CD1c-positive myeloid dendritic cell (primary cell): ENCODE measurements around the gene SOX15.

ENCODE experiments used
- DNase-seq: peaks from one replicate; pipeline ENCODE4 v3.0.0-alpha.2; 2016; ENCODE audit errors: extremely low spot score

The SOX15 gene

GRCh38 chr17:7577327-7578199, 12.3 kb downstream of the SOX15 start:
- DNase-seq = no peak

DNA sequence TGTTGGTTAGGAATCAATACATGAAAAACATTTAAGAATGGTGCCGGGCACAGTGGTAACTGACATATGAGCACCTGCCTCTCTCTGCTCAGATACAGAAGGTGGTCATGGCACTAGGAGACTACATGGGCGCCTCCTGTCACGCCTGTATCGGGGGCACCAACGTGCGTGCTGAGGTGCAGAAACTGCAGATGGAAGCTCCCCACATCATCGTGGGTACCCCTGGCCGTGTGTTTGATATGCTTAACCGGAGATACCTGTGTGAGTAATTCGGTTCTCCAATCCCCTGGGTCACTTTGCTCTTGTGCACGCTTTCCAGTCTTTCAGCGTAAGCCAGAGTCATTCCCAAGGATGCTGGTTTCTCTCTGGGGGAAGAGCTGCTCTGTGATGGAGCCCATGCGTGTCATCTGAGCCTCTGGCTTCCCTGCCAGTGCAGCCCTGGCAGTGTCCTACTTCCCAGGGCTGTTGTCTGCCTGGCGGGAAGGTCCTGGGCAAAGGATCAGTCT, 13.4 kb downstream of the SOX15 start:
- DNase-seq = no peak

- DNase-seq = no peak
These were observed 13.9 kb downstream of the SOX15 start for GRCh38 chr17:7575959-7576358.

DNA sequence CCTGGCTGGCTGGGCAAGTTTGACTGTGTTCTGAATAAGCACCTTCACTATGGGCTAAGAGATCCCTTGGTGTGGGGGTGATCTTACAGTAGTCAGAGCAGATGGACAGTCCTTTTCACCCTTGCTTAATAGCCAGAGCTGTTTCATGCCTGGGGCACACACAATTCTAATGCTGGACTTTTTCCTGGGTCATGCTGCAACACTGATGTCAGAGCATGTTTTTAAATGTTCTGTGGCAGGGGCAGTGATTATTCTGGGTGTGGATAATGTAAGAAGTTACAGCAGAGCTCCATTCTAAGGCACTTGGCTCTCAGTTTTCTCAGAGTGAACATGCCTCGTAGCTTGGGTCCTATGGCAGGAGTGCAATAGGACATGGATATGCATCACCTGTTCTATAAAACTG, 14.4 kb downstream of the SOX15 start:
- no peak for DNase-seq

GRCh38 chr17:7574176-7574953, 15.5 kb downstream of the SOX15 start:
- no peak for DNase-seq

- DNase-seq = peak; percentile 93
These were observed 16.4 kb downstream of the SOX15 start for GRCh38 chr17:7573324-7574080.

DNA sequence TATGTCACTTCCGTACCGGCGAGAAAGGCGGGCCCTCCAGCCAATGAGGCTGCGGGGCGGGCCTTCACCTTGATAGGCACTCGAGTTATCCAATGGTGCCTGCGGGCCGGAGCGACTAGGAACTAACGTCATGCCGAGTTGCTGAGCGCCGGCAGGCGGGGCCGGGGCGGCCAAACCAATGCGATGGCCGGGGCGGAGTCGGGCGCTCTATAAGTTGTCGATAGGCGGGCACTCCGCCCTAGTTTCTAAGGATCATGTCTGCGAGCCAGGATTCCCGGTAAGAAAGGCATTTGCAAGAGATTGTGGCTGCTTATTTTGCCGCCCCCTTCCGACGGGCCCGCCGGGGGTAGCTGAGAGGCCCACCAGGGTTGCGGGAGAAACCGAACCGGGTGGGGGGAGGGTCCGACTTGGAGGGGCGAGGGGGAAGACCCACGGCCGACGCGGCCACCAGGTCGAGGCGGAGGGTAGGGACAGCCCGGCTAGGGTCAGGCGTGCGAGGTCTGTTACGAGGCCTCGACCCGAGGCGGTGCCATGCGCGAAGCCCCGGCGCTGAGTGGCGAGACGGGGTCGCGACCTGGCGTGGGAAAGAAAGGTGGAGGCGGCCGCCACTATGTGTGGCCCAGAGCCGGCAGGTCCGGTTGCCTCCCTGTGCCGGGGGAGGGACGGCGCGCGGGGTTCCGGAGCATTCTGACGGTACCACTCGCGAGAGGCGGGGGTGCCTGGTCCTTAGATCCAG, 17.1 kb downstream of the SOX15 start:
- DNase-seq = peak; percentile 100

- no peak for DNase-seq
These were observed 17.6 kb downstream of the SOX15 start for GRCh38 chr17:7572338-7572587.

- DNase-seq = no peak
These were observed 19.5 kb downstream of the SOX15 start for GRCh38 chr17:7570351-7570750.

DNA sequence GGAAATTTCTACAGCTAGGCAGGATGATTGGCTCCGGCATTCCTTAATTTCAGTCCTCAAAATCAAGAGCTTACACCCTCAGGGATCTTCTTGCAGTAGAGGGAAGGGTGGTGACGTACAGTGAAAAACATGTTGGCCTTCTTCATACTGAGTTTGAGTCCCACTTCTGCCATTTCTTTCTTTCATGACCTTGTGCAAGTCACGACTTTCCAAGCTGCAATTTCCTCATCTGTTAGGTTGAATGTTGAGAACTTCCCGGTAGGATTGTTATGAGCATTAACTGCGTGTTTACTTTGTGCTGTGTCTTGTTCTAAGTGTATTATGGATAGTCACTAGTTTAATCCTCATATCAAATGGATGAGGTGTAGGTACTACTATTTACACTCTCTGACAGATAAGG, 20.3 kb downstream of the SOX15 start:
- DNase-seq = no peak

- no peak for DNase-seq
These were observed 26.6 kb downstream of the SOX15 start for GRCh38 chr17:7563115-7563869.

GRCh38 chr17:7562208-7562605, 27.7 kb downstream of the SOX15 start:
- peak; percentile 4 for DNase-seq

DNA sequence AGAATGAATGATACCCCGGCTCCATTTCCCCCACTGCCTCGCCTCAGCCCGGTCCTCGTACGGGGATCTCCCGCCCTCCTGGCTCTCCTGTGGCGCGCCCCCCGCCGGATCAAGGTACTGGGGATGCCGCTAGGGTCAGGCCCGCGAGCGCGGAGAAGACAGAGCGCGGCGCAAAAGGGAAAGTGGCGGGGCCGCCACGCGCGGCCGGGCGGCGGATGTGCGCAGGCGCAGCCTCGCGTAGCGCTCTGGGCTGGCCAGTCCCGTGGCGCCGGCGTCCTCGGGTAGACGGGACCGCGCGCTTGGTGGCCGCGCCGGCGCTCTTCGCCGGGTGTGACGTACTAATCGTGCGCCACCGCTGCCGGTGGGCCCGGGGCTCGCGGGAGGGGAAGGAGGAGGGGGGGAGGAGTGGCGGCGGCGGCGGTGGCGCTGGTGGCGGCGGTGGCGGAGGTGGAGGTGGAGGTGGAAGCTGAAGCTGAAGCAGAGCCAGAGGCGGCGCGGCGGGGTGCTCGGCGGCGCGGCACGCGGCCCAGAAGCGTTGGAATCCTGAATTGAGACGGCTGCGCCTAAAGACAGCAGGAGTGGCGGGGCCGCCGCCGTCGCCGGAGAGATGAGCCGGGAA, 28.2 kb downstream of the SOX15 start, which contains the start of gene SENP3:
Gene SENP3, plus strand, starts transcription at position 331 of the 619 bp plus-strand sequence. CDS start 1,158 bp downstream, outside the sequence.
- peak; percentile 97 for DNase-seq

- DNase-seq = peak; percentile 88
These were observed 28.8 kb downstream of the SOX15 start for GRCh38 chr17:7561028-7561575.

- DNase-seq = peak; percentile 52
These were observed 29.5 kb downstream of the SOX15 start for GRCh38 chr17:7560172-7561027.

- DNase-seq = peak; percentile 15
These were observed 30.3 kb downstream of the SOX15 start for GRCh38 chr17:7559320-7560171.

- peak; percentile 47 for DNase-seq
These were observed 31.2 kb downstream of the SOX15 start, which contains the start of gene TNFSF13 for GRCh38 chr17:7558544-7559319. Gene TNFSF13 (plus strand): TSS chr17:7558750. CDS start chr17:7559040, 290 bp downstream.
